HG03097 (cell line): ENCODE data around the gene KCMF1.

ENCODE experiments used
- ATAC-seq: cut with Tn5 transposase; IDR thresholded peaks from one replicate; pipeline ENCODE4 v1.9.1; 2021; ENCODE audit not compliant: unreplicated experiment, low FRiP score

Gene KCMF1

GRCh38 chr2:85073033-85073432 is 102.1 kb downstream of the KCMF1 start:
- no peak for ATAC-seq

DNA sequence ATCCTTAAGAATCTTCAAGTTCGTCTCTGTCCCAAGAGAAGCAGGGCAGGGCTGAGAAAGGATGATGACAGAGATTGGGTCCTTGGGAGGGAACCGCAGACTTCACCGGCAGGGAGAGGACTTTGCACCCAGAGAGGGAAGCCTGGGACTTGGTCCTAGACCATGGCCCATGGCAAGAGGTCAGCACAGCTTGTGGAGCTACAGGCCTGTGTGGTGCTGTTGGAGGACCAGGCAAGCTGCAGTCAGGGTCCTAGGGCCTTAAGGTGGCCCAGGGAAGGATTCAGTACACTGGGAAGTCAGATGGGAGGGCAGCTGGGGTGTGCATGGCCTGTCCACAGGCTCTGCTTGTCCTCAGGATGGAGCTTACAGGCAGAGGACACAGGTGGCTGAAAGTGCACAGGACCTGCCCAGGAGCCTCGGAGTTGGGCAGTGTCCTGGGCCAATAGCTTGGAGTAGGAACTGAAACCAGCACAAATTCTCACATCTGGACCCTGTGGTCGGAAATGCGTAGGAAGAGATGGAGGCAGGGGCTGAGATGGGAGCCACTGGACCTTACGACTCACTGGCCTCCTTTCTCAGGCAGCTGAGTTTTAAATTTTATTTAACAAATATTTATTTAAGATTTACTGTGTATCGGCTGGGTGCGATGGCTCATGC is 105.8 kb downstream of the KCMF1 start:
- ATAC-seq, result no peak

DNA sequence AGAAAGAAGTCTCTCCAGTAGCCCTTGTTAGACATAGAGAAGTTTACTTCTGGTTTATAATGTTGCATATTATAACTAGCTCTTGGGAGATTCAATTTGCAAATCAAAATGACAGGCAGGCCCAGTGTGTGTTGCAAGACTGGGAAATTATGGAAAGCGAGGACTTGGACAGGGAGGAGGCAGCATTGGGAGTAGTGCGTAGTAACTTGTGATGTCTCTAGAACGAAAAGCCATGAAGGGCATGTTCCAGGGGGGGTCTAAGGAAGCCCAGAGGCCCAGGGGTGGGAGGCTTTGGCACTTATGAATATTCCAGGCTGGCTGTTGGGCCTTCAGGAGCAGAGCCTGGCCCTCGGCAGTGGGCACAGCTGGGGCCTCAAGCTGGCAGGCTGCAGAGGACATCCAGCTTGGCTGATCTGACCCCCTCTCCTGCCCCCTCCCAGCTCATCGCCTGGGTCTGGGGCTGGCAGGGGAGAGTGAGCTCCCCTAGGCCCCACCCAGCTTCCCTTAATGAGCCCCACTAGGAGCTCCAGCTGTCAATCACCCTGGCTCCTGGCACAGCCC is 107.0 kb downstream of the KCMF1 start:
- ATAC-seq, result no peak

DNA sequence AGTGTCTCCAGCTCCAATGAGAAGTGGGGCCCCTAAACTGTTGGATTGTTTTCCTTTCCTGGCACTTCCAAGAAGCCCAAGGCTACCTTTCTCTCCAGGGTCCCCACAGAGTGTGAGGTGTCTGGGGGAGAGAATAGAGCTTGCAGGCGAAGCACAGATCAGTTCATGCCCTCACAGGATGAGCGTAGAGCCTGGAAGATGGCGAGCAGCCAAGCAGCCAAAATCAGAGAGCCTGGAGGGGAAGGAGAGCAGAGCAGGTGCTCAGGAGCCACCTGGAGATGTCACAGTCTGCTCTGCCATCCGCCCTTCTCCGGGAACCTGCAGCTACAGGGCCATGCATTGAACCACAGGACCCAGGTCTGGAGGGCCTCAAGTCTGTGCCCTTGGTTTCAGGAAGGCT is 107.6 kb downstream of the KCMF1 start:
- ATAC-seq, result no peak

DNA sequence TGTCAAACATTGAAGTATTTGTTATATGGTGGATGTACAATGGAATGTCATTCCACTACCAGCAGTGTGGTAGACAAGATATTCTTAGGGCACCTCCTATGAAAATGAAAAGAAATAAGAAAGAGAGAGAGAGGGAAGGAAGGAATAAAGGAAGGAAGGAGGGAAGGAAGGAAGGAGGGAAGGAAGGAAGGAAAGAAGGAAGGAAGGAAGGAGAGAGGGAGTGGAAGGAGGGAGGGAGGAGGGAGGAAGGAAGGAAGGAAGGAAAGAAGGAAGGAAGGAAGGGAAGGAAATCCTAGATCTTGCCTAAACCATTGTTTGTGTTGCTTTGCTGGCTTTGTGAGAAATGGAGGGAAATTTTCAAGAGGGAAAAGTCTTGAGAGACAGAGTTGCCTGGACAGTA is 112.1 kb downstream of the KCMF1 start:
- no peak for ATAC-seq

GRCh38 chr2:85085563-85085962 is 114.6 kb downstream of the KCMF1 start:
- no peak for ATAC-seq

GRCh38 chr2:85087541-85087940 is 116.6 kb downstream of the KCMF1 start:
- ATAC-seq, result no peak

GRCh38 chr2:85088921-85089320 is 118.0 kb downstream of the KCMF1 start:
- no peak for ATAC-seq

GRCh38 chr2:85089585-85089984 is 118.6 kb downstream of the KCMF1 start:
- ATAC-seq, result no peak

DNA sequence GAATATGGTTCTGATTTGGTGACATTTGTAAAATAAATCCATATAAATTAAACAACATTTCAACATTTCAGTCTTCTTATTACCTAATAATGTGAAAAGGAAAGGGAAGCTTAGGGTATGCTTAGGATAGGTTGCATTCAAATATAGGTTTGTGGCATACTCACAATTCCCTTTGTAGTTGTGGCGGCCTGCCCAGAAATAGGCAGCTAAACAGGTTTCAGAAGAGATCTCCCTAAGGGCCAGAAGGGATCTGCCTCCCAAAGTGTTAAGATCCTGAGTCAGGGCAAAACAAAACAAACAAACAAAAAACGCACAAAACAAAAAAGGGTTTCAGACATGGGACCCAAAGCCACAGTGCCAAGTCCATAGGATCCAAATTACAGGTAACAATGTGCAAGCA is 120.9 kb downstream of the KCMF1 start:
- no peak for ATAC-seq

DNA sequence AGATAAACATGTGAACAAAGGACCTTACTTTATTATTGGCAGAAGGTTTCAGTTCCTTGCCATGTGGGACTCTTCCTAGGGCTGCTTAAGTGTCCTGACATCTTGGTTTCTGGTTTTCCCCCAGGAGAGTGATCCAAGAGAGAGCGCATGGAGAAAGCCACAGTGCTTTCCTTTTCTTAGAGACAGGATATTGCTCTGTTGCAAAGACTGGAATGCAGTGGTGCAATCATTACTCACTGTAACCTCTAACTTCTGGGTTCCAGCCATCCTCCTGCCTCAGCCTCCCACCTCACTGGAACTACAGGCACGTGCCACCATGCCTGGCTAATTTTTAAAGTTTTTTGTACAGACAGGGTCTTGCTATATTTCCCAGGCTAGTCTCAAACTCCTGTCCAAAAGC is 124.1 kb downstream of the KCMF1 start:
- ATAC-seq, result no peak

GRCh38 chr2:85096616-85097015 is 125.7 kb downstream of the KCMF1 start:
- no peak for ATAC-seq

DNA sequence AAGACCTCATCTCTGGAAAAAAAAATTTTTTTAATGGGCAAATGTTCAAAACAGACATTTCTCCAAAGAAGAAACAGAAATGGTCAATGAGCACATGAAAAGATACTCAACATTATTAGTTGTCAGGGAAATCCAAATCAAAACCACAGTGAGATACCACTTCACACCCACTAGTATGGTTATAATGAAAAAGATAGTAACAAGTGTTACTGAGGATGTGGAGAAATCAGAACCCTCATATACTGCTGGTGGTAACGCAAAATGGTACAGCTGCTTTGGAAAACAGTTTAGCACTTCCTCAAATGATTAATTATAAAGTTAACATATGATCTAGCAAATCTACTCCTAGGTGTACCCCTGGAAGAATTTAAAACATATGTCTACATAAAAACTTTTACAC is 133.3 kb downstream of the KCMF1 start:
- ATAC-seq, result no peak

- no peak for ATAC-seq
These were observed 135.7 kb downstream of the KCMF1 start for GRCh38 chr2:85106489-85107180.
